ENCODE data around the gene RABGAP1L.

RABGAP1L gene

GRCh38 chr1:174274884-174275283 lies 115.6 kb downstream of the RABGAP1L start:
- Histone ChIP-seq H2BK12ac (ENCODE audit: low read length) (no peak overlapping the region), H3K9me3 (ENCODE audit: insufficient read depth, low read depth, low read length) (no peaks in the 10 kb centered on the region), H3K4me2 (ENCODE audit: low read length) (no peak overlapping the region), H3K9ac (ENCODE audit: low read length) (no peak overlapping the region), H3K23ac (ENCODE audit: low read length) (no peak overlapping the region), H2BK5ac (ENCODE audit: low read depth, low read length, poor library complexity) (no peak overlapping the region), H3K36me3 (ENCODE audit: control insufficient read depth in 1 of 2, insufficient read depth in 2 of 2, low read length in 2 of 2) (no peaks in the 10 kb centered on the region), H3K14ac (ENCODE audit: low read length) (no peak overlapping the region), H4K12ac (ENCODE audit: low read depth, low read length) (no peak overlapping the region), H4K8ac (ENCODE audit: low read depth, low read length) (no peak overlapping the region), H3K18ac (ENCODE audit: low read length) (no peak overlapping the region), H2AK5ac (ENCODE audit: low read length) (no peak overlapping the region), H4K91ac (ENCODE audit: low read depth, low read length) (no peak overlapping the region), H3K79me1 (ENCODE audit: low read length) (no peaks in the 10 kb centered on the region), H3K27ac (ENCODE audit: low read depth, low read length) (no peak overlapping the region), H3K79me2 (ENCODE audit: control insufficient read depth, insufficient read depth, low read length, poor library complexity) (no peaks in the 10 kb centered on the region), H3K4me3 (ENCODE audit: low read depth, low read length) (no peak overlapping the region), H3K27me3 (ENCODE audit: insufficient read depth, low read length) (no peaks in the 10 kb centered on the region), H3K4ac (ENCODE audit: low read depth, low read length) (no peak overlapping the region), H3K4me1 (ENCODE audit: control insufficient read depth in 1 of 2, insufficient read depth in 2 of 2, low read length in 2 of 2) (no peaks in the 10 kb centered on the region), H2BK120ac (ENCODE audit: insufficient read depth, low read length, poor library complexity) (no peak overlapping the region), H2AFZ (ENCODE audit: insufficient read depth, low read length, poor library complexity) (no peak overlapping the region)
- WGBS (ENCODE audit: extremely low coverage, insufficient coverage, insufficient read length), result no CpG with 5 or more reads among the region's 2 CpGs
- DNase-seq, result no peak

- H4K91ac ChIP-seq (ENCODE audit: low read depth, low read length), result no peak overlapping the region
- H2BK5ac ChIP-seq (ENCODE audit: low read depth, low read length, poor library complexity), result no peak overlapping the region
- H3K27me3 ChIP-seq (ENCODE audit: insufficient read depth, low read length), result no peaks in the 10 kb centered on the region
- no peak overlapping the region for H2AK5ac ChIP-seq (ENCODE audit: low read length)
- no peak overlapping the region for H3K4me3 ChIP-seq (ENCODE audit: low read depth, low read length)
- H3K36me3 ChIP-seq (ENCODE audit: control insufficient read depth in 1 of 2, insufficient read depth in 2 of 2, low read length in 2 of 2), result peaks cover 0 to 2% of the 10 kb centered on the region in 2 experiments
- no peak for DNase-seq
- H2BK12ac ChIP-seq (ENCODE audit: low read length), result no peak overlapping the region
- H3K79me1 ChIP-seq (ENCODE audit: low read length), result no peaks in the 10 kb centered on the region
- no peak overlapping the region for H3K9ac ChIP-seq (ENCODE audit: low read length)
- H4K12ac ChIP-seq (ENCODE audit: low read depth, low read length), result no peak overlapping the region
- no peak overlapping the region for H2AFZ ChIP-seq (ENCODE audit: insufficient read depth, low read length, poor library complexity)
- no peaks in the 10 kb centered on the region for H3K9me3 ChIP-seq (ENCODE audit: insufficient read depth, low read depth, low read length)
- H4K8ac ChIP-seq (ENCODE audit: low read depth, low read length), result no peak overlapping the region
- H3K4me2 ChIP-seq (ENCODE audit: low read length), result no peak overlapping the region
- no peak overlapping the region for H3K18ac ChIP-seq (ENCODE audit: low read length)
- H3K4ac ChIP-seq (ENCODE audit: low read depth, low read length), result no peak overlapping the region
- no peaks in the 10 kb centered on the region for H3K4me1 ChIP-seq (ENCODE audit: control insufficient read depth in 1 of 2, insufficient read depth in 2 of 2, low read length in 2 of 2)
- no peak overlapping the region for H3K27ac ChIP-seq (ENCODE audit: low read depth, low read length)
- no peak overlapping the region for H3K23ac ChIP-seq (ENCODE audit: low read length)
- no CpG with 5 or more reads among the region's 1 CpG for WGBS (ENCODE audit: extremely low coverage, insufficient coverage, insufficient read length)
- H3K14ac ChIP-seq (ENCODE audit: low read length), result no peak overlapping the region
- no peaks in the 10 kb centered on the region for H3K79me2 ChIP-seq (ENCODE audit: control insufficient read depth, insufficient read depth, low read length, poor library complexity)
- H2BK120ac ChIP-seq (ENCODE audit: insufficient read depth, low read length, poor library complexity), result no peak overlapping the region
Observed at GRCh38 chr1:174276087-174276486, 116.8 kb downstream of the RABGAP1L start.

GRCh38 chr1:174284052-174284451 lies 124.7 kb downstream of the RABGAP1L start:
- no peak for DNase-seq
- no peak overlapping the region for H3K27ac ChIP-seq (ENCODE audit: low read depth, low read length)
- H3K14ac ChIP-seq (ENCODE audit: low read length), result no peak overlapping the region
- H2AK5ac ChIP-seq (ENCODE audit: low read length), result no peak overlapping the region
- H3K4me2 ChIP-seq (ENCODE audit: low read length), result no peak overlapping the region
- H2AFZ ChIP-seq (ENCODE audit: insufficient read depth, low read length, poor library complexity), result no peak overlapping the region
- H2BK120ac ChIP-seq (ENCODE audit: insufficient read depth, low read length, poor library complexity), result no peak overlapping the region
- no peak overlapping the region for H4K91ac ChIP-seq (ENCODE audit: low read depth, low read length)
- H3K4ac ChIP-seq (ENCODE audit: low read depth, low read length), result no peak overlapping the region
- H3K23ac ChIP-seq (ENCODE audit: low read length), result no peak overlapping the region
- H4K8ac ChIP-seq (ENCODE audit: low read depth, low read length), result no peak overlapping the region
- no peak overlapping the region for H2BK12ac ChIP-seq (ENCODE audit: low read length)
- no peaks in the 10 kb centered on the region for H3K27me3 ChIP-seq (ENCODE audit: insufficient read depth, low read length)
- H3K79me2 ChIP-seq (ENCODE audit: control insufficient read depth, insufficient read depth, low read length, poor library complexity), result no peaks in the 10 kb centered on the region
- no peak overlapping the region for H2BK5ac ChIP-seq (ENCODE audit: low read depth, low read length, poor library complexity)
- H3K4me3 ChIP-seq (ENCODE audit: low read depth, low read length), result no peak overlapping the region
- peaks cover 0 to 3% of the 10 kb centered on the region in 2 experiments for H3K36me3 ChIP-seq (ENCODE audit: control insufficient read depth in 1 of 2, insufficient read depth in 2 of 2, low read length in 2 of 2)
- WGBS (ENCODE audit: extremely low coverage, insufficient coverage, insufficient read length), result no CpG with 5 or more reads among the region's 2 CpGs
- H3K18ac ChIP-seq (ENCODE audit: low read length), result no peak overlapping the region
- no peaks in the 10 kb centered on the region for H3K79me1 ChIP-seq (ENCODE audit: low read length)
- H4K12ac ChIP-seq (ENCODE audit: low read depth, low read length), result no peak overlapping the region
- no peak overlapping the region for H3K9ac ChIP-seq (ENCODE audit: low read length)
- H3K4me1 ChIP-seq (ENCODE audit: control insufficient read depth in 1 of 2, insufficient read depth in 2 of 2, low read length in 2 of 2), result no peaks in the 10 kb centered on the region
- H3K9me3 ChIP-seq (ENCODE audit: insufficient read depth, low read depth, low read length), result no peaks in the 10 kb centered on the region

GRCh38 chr1:174286042-174286441 lies 126.7 kb downstream of the RABGAP1L start:
- Histone ChIP-seq H3K27ac (ENCODE audit: low read depth, low read length) (no peak overlapping the region), H3K4me3 (ENCODE audit: low read depth, low read length) (no peak overlapping the region), H4K12ac (ENCODE audit: low read depth, low read length) (no peak overlapping the region), H3K4me1 (ENCODE audit: control insufficient read depth in 1 of 2, insufficient read depth in 2 of 2, low read length in 2 of 2) (no peaks in the 10 kb centered on the region), H3K36me3 (ENCODE audit: control insufficient read depth in 1 of 2, insufficient read depth in 2 of 2, low read length in 2 of 2) (peaks cover 0 to 3% of the 10 kb centered on the region in 2 experiments), H3K9me3 (ENCODE audit: insufficient read depth, low read depth, low read length) (peaks cover 3% of the 10 kb centered on the region), H3K79me2 (ENCODE audit: control insufficient read depth, insufficient read depth, low read length, poor library complexity) (no peaks in the 10 kb centered on the region), H3K18ac (ENCODE audit: low read length) (no peak overlapping the region), H3K4ac (ENCODE audit: low read depth, low read length) (no peak overlapping the region), H2AK5ac (ENCODE audit: low read length) (no peak overlapping the region), H3K27me3 (ENCODE audit: insufficient read depth, low read length) (no peaks in the 10 kb centered on the region), H3K23ac (ENCODE audit: low read length) (no peak overlapping the region), H3K14ac (ENCODE audit: low read length) (no peak overlapping the region), H3K4me2 (ENCODE audit: low read length) (no peak overlapping the region), H2BK120ac (ENCODE audit: insufficient read depth, low read length, poor library complexity) (no peak overlapping the region), H2BK12ac (ENCODE audit: low read length) (no peak overlapping the region), H4K91ac (ENCODE audit: low read depth, low read length) (no peak overlapping the region), H2BK5ac (ENCODE audit: low read depth, low read length, poor library complexity) (no peak overlapping the region), H3K9ac (ENCODE audit: low read length) (no peak overlapping the region), H4K8ac (ENCODE audit: low read depth, low read length) (no peak overlapping the region), H2AFZ (ENCODE audit: insufficient read depth, low read length, poor library complexity) (no peak overlapping the region), H3K79me1 (ENCODE audit: low read length) (no peaks in the 10 kb centered on the region)
- no CpG with 5 or more reads among the region's 1 CpG for WGBS (ENCODE audit: extremely low coverage, insufficient coverage, insufficient read length)
- DNase-seq, result no peak

Data from trophoblast cell (in vitro differentiated cells and primary cell).